Measurements from ENCODE around the gene YARS1. TPM values are rescaled to one million over a fixed set of nuclear protein-coding genes. Genes with fewer than 3 reads are reported as not detected.

YARS1 gene
- total and polyA plus RNA-seq, 7 experiments from 2014 or later: 48.6 to 175 (median 85.4) TPM

- H3K36me3 Mint-ChIP-seq: no peaks in the 10 kb centered on the region
- CTCF ChIA-PET: no interaction called here
Observed at GRCh38 chr1:32744071-32744425, 73.1 kb downstream of the YARS1 start.

GRCh38 chr1:32743380-32744070 is 73.6 kb downstream of the YARS1 start:
- ATAC-seq (no peak), DNase-seq (no peak)
- no peak overlapping the region for H3K27ac ChIP-seq (ENCODE audit: low read depth, low read length)
- peak overlapping the region in 1 of 9 donors; percentile 65 for H3K27ac Mint-ChIP-seq
- no peaks in the 10 kb centered on the region for H3K9me3 Mint-ChIP-seq
- no peak overlapping the region for H3K4me3 ChIP-seq (ENCODE audit: low read length)
- H3K4me1 Mint-ChIP-seq: peaks cover 0 to 3% (median 0%) of the 10 kb centered on the region in 7 donors
- CTCF ChIA-PET: no interaction called here
- no peaks in the 10 kb centered on the region for H3K36me3 Mint-ChIP-seq
- no peaks in the 10 kb centered on the region for H3K9me3 ChIP-seq (ENCODE audit: control insufficient read depth in 2 of 3, low read length in 3 of 3)
- intact Hi-C loops (cut with micrococcal nuclease): no loop called here
- no peaks in the 10 kb centered on the region for H3K4me1 ChIP-seq (ENCODE audit: control insufficient read depth in 2 of 2, insufficient read depth in 2 of 2, low read length in 2 of 2)
- H3K27me3 Mint-ChIP-seq: peaks cover 3 to 49% (median 14%) of the 10 kb centered on the region in 5 donors
- H3K4me3 Mint-ChIP-seq: peak overlapping the region in 5 of 10 donors; percentile 34 to 74 (median 55)
- no peaks in the 10 kb centered on the region for H3K36me3 ChIP-seq (ENCODE audit: control insufficient read depth in 2 of 3, insufficient read depth in 3 of 3, low read length in 3 of 3)
- POLR2A ChIA-PET: no interaction called here
- H3K27me3 ChIP-seq (ENCODE audit: control insufficient read depth in 2 of 2, insufficient read depth in 2 of 2, low read length in 2 of 2): peaks cover 0 to 17% of the 10 kb centered on the region in 2 donors

More at GRCh38 chr1:32744071-32744425, 73.1 kb downstream of the YARS1 start:
- no peak overlapping the region for H3K27ac ChIP-seq (ENCODE audit: low read depth, low read length)
- Mint-ChIP-seq H3K4me1 (peaks cover 0 to 3% (median 0%) of the 10 kb centered on the region in 7 donors), H3K27ac (peak overlapping the region in 1 of 9 donors; percentile 65), H3K4me3 (peak overlapping the region in 1 of 10 donors; percentile 34), H3K27me3 (peaks cover 3 to 49% (median 18%) of the 10 kb centered on the region in 5 donors), H3K9me3 (no peaks in the 10 kb centered on the region)
- H3K36me3 ChIP-seq (ENCODE audit: control insufficient read depth in 2 of 3, insufficient read depth in 3 of 3, low read length in 3 of 3): no peaks in the 10 kb centered on the region
- H3K27me3 ChIP-seq (ENCODE audit: control insufficient read depth in 2 of 2, insufficient read depth in 2 of 2, low read length in 2 of 2): peaks cover 0 to 17% of the 10 kb centered on the region in 2 donors
- H3K4me1 ChIP-seq (ENCODE audit: control insufficient read depth in 2 of 2, insufficient read depth in 2 of 2, low read length in 2 of 2): no peaks in the 10 kb centered on the region
- ATAC-seq: no peak
- POLR2A ChIA-PET: no interaction called here
- no peak overlapping the region for H3K4me3 ChIP-seq (ENCODE audit: low read length)
- no peaks in the 10 kb centered on the region for H3K9me3 ChIP-seq (ENCODE audit: control insufficient read depth in 2 of 3, low read length in 3 of 3)
- intact Hi-C loops (cut with micrococcal nuclease): no loop called here
- no peak for DNase-seq

GRCh38 chr1:32742956-32743355 is 74.2 kb downstream of the YARS1 start:
- ChIA-PET CTCF (no interaction called here), POLR2A (no interaction called here)
- Histone ChIP-seq H3K36me3 (ENCODE audit: control insufficient read depth in 2 of 3, insufficient read depth in 3 of 3, low read length in 3 of 3) (no peaks in the 10 kb centered on the region), H3K27ac (ENCODE audit: low read depth, low read length) (no peak overlapping the region), H3K4me3 (ENCODE audit: low read length) (no peak overlapping the region), H3K9me3 (ENCODE audit: control insufficient read depth in 2 of 3, low read length in 3 of 3) (no peaks in the 10 kb centered on the region), H3K4me1 (ENCODE audit: control insufficient read depth in 2 of 2, insufficient read depth in 2 of 2, low read length in 2 of 2) (no peaks in the 10 kb centered on the region), H3K27me3 (ENCODE audit: control insufficient read depth in 2 of 2, insufficient read depth in 2 of 2, low read length in 2 of 2) (peaks cover 0 to 17% of the 10 kb centered on the region in 2 donors)
- intact Hi-C loops (cut with micrococcal nuclease): no loop called here
- peaks cover 0 to 3% (median 0%) of the 10 kb centered on the region in 7 donors for H3K4me1 Mint-ChIP-seq
- no peak for DNase-seq
- no peak for ATAC-seq
- H3K4me3 Mint-ChIP-seq: peak overlapping the region; percentile 39 to 79 (median 62)
- H3K36me3 Mint-ChIP-seq: no peaks in the 10 kb centered on the region
- peaks cover 3 to 46% (median 14%) of the 10 kb centered on the region in 5 donors for H3K27me3 Mint-ChIP-seq
- H3K9me3 Mint-ChIP-seq: no peaks in the 10 kb centered on the region
- H3K27ac Mint-ChIP-seq: no peak overlapping the region

- H3K27ac Mint-ChIP-seq: no peak overlapping the region
- Histone ChIP-seq H3K9me3 (ENCODE audit: control insufficient read depth in 2 of 3, low read length in 3 of 3) (no peaks in the 10 kb centered on the region), H3K4me1 (ENCODE audit: control insufficient read depth in 2 of 2, insufficient read depth in 2 of 2, low read length in 2 of 2) (no peaks in the 10 kb centered on the region), H3K4me3 (ENCODE audit: low read length) (no peak overlapping the region), H3K36me3 (ENCODE audit: control insufficient read depth in 2 of 3, insufficient read depth in 3 of 3, low read length in 3 of 3) (no peaks in the 10 kb centered on the region), H3K27me3 (ENCODE audit: control insufficient read depth in 2 of 2, insufficient read depth in 2 of 2, low read length in 2 of 2) (peaks cover 0 to 17% of the 10 kb centered on the region in 2 donors), H3K27ac (ENCODE audit: low read depth, low read length) (no peak overlapping the region)
- POLR2A ChIA-PET: no interaction called here
- ATAC-seq (no peak), DNase-seq (no peak)
- H3K4me1 Mint-ChIP-seq: peaks cover 0 to 3% (median 0%) of the 10 kb centered on the region in 7 donors
- H3K27me3 Mint-ChIP-seq: peaks cover 3 to 52% (median 14%) of the 10 kb centered on the region in 5 donors
- intact Hi-C loops (cut with micrococcal nuclease): no loop called here
- no peaks in the 10 kb centered on the region for H3K36me3 Mint-ChIP-seq
- CTCF ChIA-PET: no interaction called here
- H3K9me3 Mint-ChIP-seq: no peaks in the 10 kb centered on the region
- H3K4me3 Mint-ChIP-seq: peak overlapping the region; percentile 14 to 79 (median 62)
Observed at GRCh38 chr1:32742199-32742947, 74.8 kb downstream of the YARS1 start.

- H3K27me3 Mint-ChIP-seq: peaks cover 3 to 56% (median 18%) of the 10 kb centered on the region in 5 donors
Observed at GRCh38 chr1:32741413-32742198, 75.6 kb downstream of the YARS1 start.

GRCh38 chr1:32741059-32741412 is 76.1 kb downstream of the YARS1 start:
- peaks cover 0 to 3% (median 0%) of the 10 kb centered on the region in 7 donors for H3K4me1 Mint-ChIP-seq
- no peaks in the 10 kb centered on the region for H3K36me3 Mint-ChIP-seq
- H3K9me3 ChIP-seq (ENCODE audit: control insufficient read depth in 2 of 3, low read length in 3 of 3): no peaks in the 10 kb centered on the region
- H3K4me1 ChIP-seq (ENCODE audit: control insufficient read depth in 2 of 2, insufficient read depth in 2 of 2, low read length in 2 of 2): no peaks in the 10 kb centered on the region
- no peak for ATAC-seq
- H3K9me3 Mint-ChIP-seq: no peaks in the 10 kb centered on the region
- DNase-seq: no peak
- H3K27me3 ChIP-seq (ENCODE audit: control insufficient read depth in 2 of 2, insufficient read depth in 2 of 2, low read length in 2 of 2): peaks cover 0 to 17% of the 10 kb centered on the region in 2 donors
- intact Hi-C loops (cut with micrococcal nuclease): no loop called here
- H3K27ac ChIP-seq (ENCODE audit: low read depth, low read length): no peak overlapping the region
- H3K36me3 ChIP-seq (ENCODE audit: control insufficient read depth in 2 of 3, insufficient read depth in 3 of 3, low read length in 3 of 3): no peaks in the 10 kb centered on the region
- peak overlapping the region in 1 of 9 donors; percentile 41 for H3K27ac Mint-ChIP-seq
- ChIA-PET POLR2A (no interaction called here), CTCF (no interaction called here)
- H3K4me3 Mint-ChIP-seq: peak overlapping the region in 9 of 10 donors; percentile 50 to 80 (median 68)
- peaks cover 3 to 52% (median 18%) of the 10 kb centered on the region in 5 donors for H3K27me3 Mint-ChIP-seq
- H3K4me3 ChIP-seq (ENCODE audit: low read length): no peak overlapping the region

More at GRCh38 chr1:32741413-32742198, 75.6 kb downstream of the YARS1 start:
- Mint-ChIP-seq H3K9me3 (no peaks in the 10 kb centered on the region), H3K27ac (no peak overlapping the region), H3K4me1 (peaks cover 0 to 3% (median 0%) of the 10 kb centered on the region in 7 donors), H3K4me3 (peak overlapping the region in 9 of 10 donors; percentile 50 to 80 (median 68)), H3K36me3 (no peaks in the 10 kb centered on the region)
- ChIA-PET CTCF (no interaction called here), POLR2A (no interaction called here)
- Histone ChIP-seq H3K4me3 (ENCODE audit: low read length) (no peak overlapping the region), H3K27ac (ENCODE audit: low read depth, low read length) (no peak overlapping the region), H3K4me1 (ENCODE audit: control insufficient read depth in 2 of 2, insufficient read depth in 2 of 2, low read length in 2 of 2) (no peaks in the 10 kb centered on the region), H3K36me3 (ENCODE audit: control insufficient read depth in 2 of 3, insufficient read depth in 3 of 3, low read length in 3 of 3) (no peaks in the 10 kb centered on the region), H3K27me3 (ENCODE audit: control insufficient read depth in 2 of 2, insufficient read depth in 2 of 2, low read length in 2 of 2) (peaks cover 0 to 17% of the 10 kb centered on the region in 2 donors), H3K9me3 (ENCODE audit: control insufficient read depth in 2 of 3, low read length in 3 of 3) (no peaks in the 10 kb centered on the region)
- peak in 1 of 9 donors; percentile 29 for DNase-seq
- ATAC-seq: peak; percentile 54
- intact Hi-C loops (cut with micrococcal nuclease): no loop called here

All from naive thymus-derived CD4-positive, alpha-beta T cell (primary cell).